Fibroblast of the aortic adventitia (primary cell): ENCODE measurements around the gene PAQR8. TPM values are rescaled to one million over a fixed set of nuclear protein-coding genes. Genes with fewer than 3 reads are reported as not detected.
"Not testable (repeated sequence)": the region's sequence is repeated elsewhere in the genome, so short reads cannot be mapped to it uniquely, and the experiment has no call there.

Experiments used
- DNase-seq: peaks from one replicate; pipeline ENCODE4 v3.0.0-alpha.2; 2010; ENCODE audit warnings: low read depth
- H3K4me3 ChIP-seq: 2 replicates; pipeline ENCODE4 v1.5.1; 2011; ENCODE audit warnings: low read depth, mild to moderate bottlenecking, control low read depth, low read length, moderate library complexity
- total RNA-seq: library from RNA; depleted of rRNA; stranded (reverse); fragments of >200 nt; gene quantifications from 2 replicates; pipeline ENCODE4 v1.2.3, GENCODE V29; 2012; ENCODE audit warnings: low replicate concordance
- TF ChIP-seq, protein P1 (sequence below): IDR thresholded peaks from 2 replicates; pipeline ENCODE4 v1.5.1; 2011; ENCODE audit warnings: mild to moderate bottlenecking, low read length, control low read depth, inconsistent platforms; ENCODE audit not compliant: insufficient read depth

Gene PAQR8
- total RNA-seq, 1 donor: 8.6 TPM

DNA sequence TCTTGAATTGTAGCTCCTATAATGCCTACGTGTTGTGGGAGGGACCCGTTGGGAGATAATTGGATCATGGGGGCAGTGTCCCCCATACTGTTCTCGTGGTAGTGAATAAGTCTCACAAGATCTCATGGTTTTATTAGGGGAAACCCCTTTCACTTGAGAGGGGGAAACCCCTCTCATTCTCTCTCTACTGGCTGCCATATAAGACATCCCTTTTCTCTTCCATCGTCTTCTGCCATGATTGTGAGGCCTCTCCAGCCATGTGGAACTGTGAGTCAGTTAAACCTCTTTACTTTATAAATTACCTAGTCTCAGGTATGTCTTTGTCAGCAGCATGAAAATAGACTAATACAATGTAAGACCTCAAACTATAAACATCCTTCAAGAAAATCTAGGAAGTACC lies 23.1 kb downstream of the PAQR8 start:
- no peak for DNase-seq
- no peak overlapping the region for H3K4me3 ChIP-seq
- TF ChIP-seq, protein P1, sequence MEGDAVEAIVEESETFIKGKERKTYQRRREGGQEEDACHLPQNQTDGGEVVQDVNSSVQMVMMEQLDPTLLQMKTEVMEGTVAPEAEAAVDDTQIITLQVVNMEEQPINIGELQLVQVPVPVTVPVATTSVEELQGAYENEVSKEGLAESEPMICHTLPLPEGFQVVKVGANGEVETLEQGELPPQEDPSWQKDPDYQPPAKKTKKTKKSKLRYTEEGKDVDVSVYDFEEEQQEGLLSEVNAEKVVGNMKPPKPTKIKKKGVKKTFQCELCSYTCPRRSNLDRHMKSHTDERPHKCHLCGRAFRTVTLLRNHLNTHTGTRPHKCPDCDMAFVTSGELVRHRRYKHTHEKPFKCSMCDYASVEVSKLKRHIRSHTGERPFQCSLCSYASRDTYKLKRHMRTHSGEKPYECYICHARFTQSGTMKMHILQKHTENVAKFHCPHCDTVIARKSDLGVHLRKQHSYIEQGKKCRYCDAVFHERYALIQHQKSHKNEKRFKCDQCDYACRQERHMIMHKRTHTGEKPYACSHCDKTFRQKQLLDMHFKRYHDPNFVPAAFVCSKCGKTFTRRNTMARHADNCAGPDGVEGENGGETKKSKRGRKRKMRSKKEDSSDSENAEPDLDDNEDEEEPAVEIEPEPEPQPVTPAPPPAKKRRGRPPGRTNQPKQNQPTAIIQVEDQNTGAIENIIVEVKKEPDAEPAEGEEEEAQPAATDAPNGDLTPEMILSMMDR: no peak

GRCh38 chr6:52388119-52388518 lies 26.2 kb downstream of the PAQR8 start:
- H3K4me3 ChIP-seq, DNase-seq: not testable (repeated sequence)

DNA sequence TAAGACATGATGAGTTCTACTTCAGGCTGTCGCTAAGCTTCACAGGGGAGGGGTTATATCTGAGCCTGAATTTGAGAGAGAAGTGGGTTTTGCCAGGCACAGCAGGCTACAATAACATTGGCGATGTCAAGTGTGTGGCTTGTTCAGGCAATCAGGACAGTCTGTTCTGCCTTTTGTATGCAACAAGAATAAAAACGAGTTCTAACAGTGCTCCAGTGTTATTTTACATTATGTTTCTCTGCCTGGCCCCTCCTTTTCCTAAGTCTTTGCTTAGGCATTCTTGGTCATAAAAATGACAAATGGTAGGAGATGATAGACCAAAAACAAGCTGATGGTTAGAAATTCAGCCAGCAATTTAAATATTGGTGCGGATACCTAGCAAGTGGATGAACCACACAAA lies 26.8 kb downstream of the PAQR8 start:
- DNase-seq: no peak
- TF ChIP-seq, protein P1: no peak
- H3K4me3 ChIP-seq: no peak overlapping the region

- TF ChIP-seq, protein P1: no peak
- DNase-seq: no peak
- no peak overlapping the region for H3K4me3 ChIP-seq
These were observed 27.3 kb downstream of the PAQR8 start for GRCh38 chr6:52389264-52389625.

GRCh38 chr6:52389626-52390360 lies 27.8 kb downstream of the PAQR8 start:
- DNase-seq: peak; percentile 52
- TF ChIP-seq, protein P1: peak; percentile 3
- no peak overlapping the region for H3K4me3 ChIP-seq

DNA sequence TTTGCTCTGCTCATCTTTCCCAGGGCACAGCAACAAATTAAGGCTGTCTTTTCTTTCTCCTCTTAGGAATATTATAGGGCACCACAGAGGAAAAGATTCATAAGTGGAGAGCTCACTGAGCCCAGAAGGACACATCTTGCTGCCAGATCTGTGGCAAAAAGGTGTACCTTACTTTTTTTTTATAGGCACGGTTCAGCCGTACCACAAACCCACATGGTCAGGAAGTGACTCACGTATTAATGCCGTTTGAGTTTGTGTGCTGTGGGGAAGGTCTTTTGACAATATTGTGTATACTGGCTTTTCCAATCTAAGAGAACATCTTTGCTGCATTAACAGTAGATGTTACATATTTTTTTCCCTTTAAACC lies 28.4 kb downstream of the PAQR8 start:
- H3K4me3 ChIP-seq: no peak overlapping the region
- TF ChIP-seq, protein P1: no peak
- DNase-seq: peak; percentile 55

DNA sequence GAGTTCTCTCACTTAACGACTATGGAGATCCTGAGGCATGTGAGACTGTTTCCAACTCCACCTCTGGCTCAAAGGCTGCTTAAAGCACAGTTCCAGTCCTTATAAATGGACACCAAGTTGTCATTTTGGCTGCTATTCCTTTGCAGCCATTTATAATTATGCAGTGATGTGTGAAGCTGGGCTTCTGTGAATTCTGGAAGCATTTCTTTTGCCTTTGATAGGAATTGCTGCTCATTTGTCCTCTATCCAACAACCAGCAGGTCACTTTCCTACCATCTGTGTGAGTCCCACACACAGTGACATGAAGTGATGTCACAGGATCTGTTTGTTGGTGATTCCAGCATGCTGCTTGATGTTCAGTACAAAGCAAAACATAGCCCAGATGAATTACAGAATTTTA lies 29.6 kb downstream of the PAQR8 start:
- no peak overlapping the region for H3K4me3 ChIP-seq
- TF ChIP-seq, protein P1: no peak
- no peak for DNase-seq
